SK-N-SH treated with all-trans-retinoic acid at 6 μM for 48 hours (cell line): ENCODE measurements around the gene EXD3.

Experiments
- ARNTL ChIP-seq: fragments of 450-650 bp; formaldehyde crosslinking; IDR thresholded peaks from 2 replicates; pipeline ENCODE4 v1.5.0; 2020; ENCODE audit warnings: low read depth, mild to moderate bottlenecking, moderate library complexity, borderline replicate concordance
- CSRNP3 ChIP-seq: fragments of 250-450 bp; sonication (Bioruptor Pico); IDR thresholded peaks from 2 replicates; pipeline ENCODE4 v1.5.1; 2021; ENCODE audit warnings: mild to moderate bottlenecking, moderate library complexity
- ISL1 ChIP-seq: fragments of 250-450 bp; sonication (Bioruptor Pico); IDR thresholded peaks from 2 replicates; pipeline ENCODE4 v2.1.2; 2022; ENCODE audit warnings: mild to moderate bottlenecking, moderate library complexity
- PATZ1 ChIP-seq: fragments of 250-450 bp; sonication (Bioruptor Pico); IDR thresholded peaks from 2 replicates; pipeline ENCODE4 v1.8.0; 2020; ENCODE audit warnings: mild to moderate bottlenecking, moderate library complexity, borderline replicate concordance
- TCF4 ChIP-seq: fragments of 250-450 bp; sonication (Bioruptor Pico); IDR thresholded peaks from 2 replicates; pipeline ENCODE4 v1.8.0; 2021; ENCODE audit warnings: mild to moderate bottlenecking, moderate library complexity, borderline replicate concordance
- ZC3H10 ChIP-seq: fragments of 250-450 bp; sonication (Bioruptor Pico); IDR thresholded peaks from 2 replicates; pipeline ENCODE4 v1.5.1; 2021; ENCODE audit warnings: mild to moderate bottlenecking, moderate library complexity
- ZFP30 ChIP-seq: fragments of 450-650 bp; formaldehyde crosslinking; IDR thresholded peaks from 2 replicates; pipeline ENCODE4 v1.5.0; 2022; ENCODE audit warnings: mild to moderate bottlenecking, moderate library complexity

GRCh38 chr9:137402746-137403145 is 20.2 kb downstream of the EXD3 start:
- TF ChIP-seq ZFP30 (CRISPR knock-in tag) (no peak), PATZ1 (CRISPR knock-in tag) (no peak), CSRNP3 (CRISPR knock-in tag) (no peak), ZC3H10 (CRISPR knock-in tag) (no peak), TCF4 (CRISPR knock-in tag) (no peak), ISL1 (CRISPR knock-in tag) (no peak), ARNTL (CRISPR knock-in tag) (no peak)
